Gastrocnemius medialis (tissue), 4 donors: ENCODE results near the gene ZNF438.

Experiments
- POLR2A ChIP-seq, 2 donors: fragments of 450-650 bp; IDR thresholded peaks; one replicate each; pipeline ENCODE4 v1.6.1; 2017; ENCODE audit warnings: antibody characterized with exemption in 2 of 2, mild to moderate bottlenecking in 2 of 2, moderate library complexity in 2 of 2
- TF ChIP-seq, protein P1 (sequence below), 5 experiments: fragments of 450-650 bp in 3 of 5; fragments of 200-600 bp in 2 of 5; sonication (generic) in 2 of 5; IDR thresholded peaks in 4 of 5; conservative IDR thresholded peaks in 1 of 5; 1 replicate in 4 of 5; 2 replicates in 1 of 5; pipeline ENCODE4 v1.5.1; 2016 to 2019; ENCODE audit warnings: antibody characterized with exemption in 5 of 5, mild to moderate bottlenecking in 3 of 5, moderate library complexity in 3 of 5

- TF ChIP-seq, protein P1, sequence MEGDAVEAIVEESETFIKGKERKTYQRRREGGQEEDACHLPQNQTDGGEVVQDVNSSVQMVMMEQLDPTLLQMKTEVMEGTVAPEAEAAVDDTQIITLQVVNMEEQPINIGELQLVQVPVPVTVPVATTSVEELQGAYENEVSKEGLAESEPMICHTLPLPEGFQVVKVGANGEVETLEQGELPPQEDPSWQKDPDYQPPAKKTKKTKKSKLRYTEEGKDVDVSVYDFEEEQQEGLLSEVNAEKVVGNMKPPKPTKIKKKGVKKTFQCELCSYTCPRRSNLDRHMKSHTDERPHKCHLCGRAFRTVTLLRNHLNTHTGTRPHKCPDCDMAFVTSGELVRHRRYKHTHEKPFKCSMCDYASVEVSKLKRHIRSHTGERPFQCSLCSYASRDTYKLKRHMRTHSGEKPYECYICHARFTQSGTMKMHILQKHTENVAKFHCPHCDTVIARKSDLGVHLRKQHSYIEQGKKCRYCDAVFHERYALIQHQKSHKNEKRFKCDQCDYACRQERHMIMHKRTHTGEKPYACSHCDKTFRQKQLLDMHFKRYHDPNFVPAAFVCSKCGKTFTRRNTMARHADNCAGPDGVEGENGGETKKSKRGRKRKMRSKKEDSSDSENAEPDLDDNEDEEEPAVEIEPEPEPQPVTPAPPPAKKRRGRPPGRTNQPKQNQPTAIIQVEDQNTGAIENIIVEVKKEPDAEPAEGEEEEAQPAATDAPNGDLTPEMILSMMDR (IDR thresholded peaks at IDR 0.05 in 4 of 5, conservative IDR thresholded peaks at IDR 0.05 in 1 of 5) = no peak
- TF ChIP-seq POLR2A (IDR thresholded peaks at IDR 0.05) = no peak
These were observed 30.8 kb downstream of the ZNF438 start for GRCh38 chr10:31000867-31001266.
